ENCODE data around the gene LRFN2.

- TF ChIP-seq CTCF (IDR thresholded peaks at IDR 0.05) (no peak), POLR2A (IDR thresholded peaks at IDR 0.05) (no peak)
Measured at GRCh38 chr6:40482532-40482931, 104.6 kb downstream of the LRFN2 start.
